ENCODE data around the gene FMN2. TPM values are rescaled to one million over a fixed set of nuclear protein-coding genes. Genes with fewer than 3 reads are reported as not detected.

Gene FMN2
- total RNA-seq, 1 donor from 2014 or later = under 0.01 TPM

DNA sequence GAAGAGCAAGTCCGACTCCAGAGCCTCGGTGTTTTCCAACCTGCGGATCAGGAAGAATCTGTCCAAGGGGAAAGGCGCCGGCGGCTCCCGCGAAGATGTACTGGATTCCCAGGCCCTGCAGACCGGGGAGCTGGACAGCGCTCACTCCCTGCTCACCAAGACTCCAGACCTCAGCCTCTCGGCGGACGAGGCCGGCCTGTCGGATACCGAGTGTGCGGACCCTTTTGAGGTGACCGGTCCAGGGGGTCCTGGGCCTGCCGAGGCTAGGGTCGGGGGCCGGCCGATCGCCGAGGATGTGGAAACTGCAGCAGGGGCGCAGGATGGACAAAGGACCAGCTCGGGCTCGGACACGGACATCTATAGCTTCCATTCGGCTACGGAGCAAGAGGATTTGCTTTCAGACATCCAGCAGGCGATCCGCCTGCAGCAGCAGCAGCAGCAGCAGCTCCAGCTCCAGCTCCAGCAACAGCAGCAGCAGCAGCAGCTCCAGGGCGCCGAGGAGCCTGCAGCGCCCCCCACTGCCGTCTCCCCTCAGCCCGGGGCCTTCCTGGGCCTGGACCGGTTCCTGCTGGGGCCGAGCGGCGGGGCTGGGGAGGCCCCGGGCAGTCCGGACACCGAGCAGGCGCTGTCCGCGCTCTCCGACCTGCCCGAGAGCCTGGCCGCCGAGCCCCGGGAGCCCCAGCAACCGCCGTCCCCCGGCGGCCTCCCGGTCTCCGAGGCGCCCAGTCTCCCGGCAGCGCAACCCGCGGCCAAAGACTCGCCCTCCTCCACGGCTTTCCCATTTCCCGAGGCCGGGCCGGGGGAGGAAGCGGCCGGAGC, 827 bp downstream of the FMN2 start:
- no peaks in the 10 kb centered on the region for H3K36me3 ChIP-seq (ENCODE audit: control insufficient read depth, insufficient read depth, low read length)
- H3K4me3 ChIP-seq (ENCODE audit: low read depth, low read length) = no peak overlapping the region
- TF ChIP-seq, protein P1, sequence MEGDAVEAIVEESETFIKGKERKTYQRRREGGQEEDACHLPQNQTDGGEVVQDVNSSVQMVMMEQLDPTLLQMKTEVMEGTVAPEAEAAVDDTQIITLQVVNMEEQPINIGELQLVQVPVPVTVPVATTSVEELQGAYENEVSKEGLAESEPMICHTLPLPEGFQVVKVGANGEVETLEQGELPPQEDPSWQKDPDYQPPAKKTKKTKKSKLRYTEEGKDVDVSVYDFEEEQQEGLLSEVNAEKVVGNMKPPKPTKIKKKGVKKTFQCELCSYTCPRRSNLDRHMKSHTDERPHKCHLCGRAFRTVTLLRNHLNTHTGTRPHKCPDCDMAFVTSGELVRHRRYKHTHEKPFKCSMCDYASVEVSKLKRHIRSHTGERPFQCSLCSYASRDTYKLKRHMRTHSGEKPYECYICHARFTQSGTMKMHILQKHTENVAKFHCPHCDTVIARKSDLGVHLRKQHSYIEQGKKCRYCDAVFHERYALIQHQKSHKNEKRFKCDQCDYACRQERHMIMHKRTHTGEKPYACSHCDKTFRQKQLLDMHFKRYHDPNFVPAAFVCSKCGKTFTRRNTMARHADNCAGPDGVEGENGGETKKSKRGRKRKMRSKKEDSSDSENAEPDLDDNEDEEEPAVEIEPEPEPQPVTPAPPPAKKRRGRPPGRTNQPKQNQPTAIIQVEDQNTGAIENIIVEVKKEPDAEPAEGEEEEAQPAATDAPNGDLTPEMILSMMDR (IDR thresholded peaks at IDR 0.05; ENCODE audit: insufficient read depth, low read length, severe bottlenecking) = no peak
- peaks cover 6% of the 10 kb centered on the region for H3K27me3 ChIP-seq (ENCODE audit: control insufficient read depth, insufficient read depth, low read length)
- DNase-seq (ENCODE audit: low read depth) (no peak), FAIRE-seq (no peak)

DNA sequence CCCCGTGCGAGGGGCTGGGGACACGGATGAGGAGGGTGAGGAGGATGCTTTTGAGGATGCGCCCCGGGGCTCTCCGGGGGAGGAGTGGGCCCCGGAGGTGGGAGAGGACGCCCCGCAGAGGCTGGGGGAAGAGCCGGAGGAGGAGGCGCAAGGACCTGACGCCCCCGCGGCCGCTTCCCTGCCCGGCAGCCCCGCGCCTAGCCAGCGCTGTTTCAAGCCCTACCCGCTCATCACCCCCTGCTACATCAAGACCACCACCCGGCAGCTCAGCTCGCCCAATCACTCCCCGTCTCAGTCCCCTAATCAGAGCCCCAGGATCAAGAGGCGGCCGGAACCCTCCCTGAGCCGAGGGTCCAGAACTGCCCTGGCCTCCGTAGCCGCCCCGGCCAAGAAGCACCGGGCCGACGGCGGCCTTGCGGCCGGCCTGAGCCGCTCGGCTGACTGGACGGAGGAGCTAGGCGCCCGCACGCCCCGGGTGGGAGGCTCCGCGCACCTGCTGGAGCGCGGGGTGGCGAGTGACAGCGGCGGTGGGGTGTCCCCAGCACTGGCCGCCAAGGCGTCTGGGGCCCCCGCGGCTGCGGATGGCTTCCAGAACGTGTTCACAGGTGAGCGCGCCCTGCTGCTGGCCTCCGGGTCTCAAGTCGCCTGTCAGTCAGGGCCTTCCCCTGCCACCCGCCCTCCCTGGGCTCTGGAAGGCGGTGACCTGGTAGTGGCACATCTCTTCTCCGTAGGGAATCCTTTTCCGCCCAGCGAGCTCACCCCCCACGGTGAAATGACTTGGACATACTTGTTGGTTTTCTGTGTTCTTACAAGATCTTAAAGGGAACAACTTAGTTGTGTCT, 1.7 kb downstream of the FMN2 start:
- FAIRE-seq (no peak), DNase-seq (ENCODE audit: low read depth) (no peak)
- Histone ChIP-seq H3K36me3 (ENCODE audit: control insufficient read depth, insufficient read depth, low read length) (no peaks in the 10 kb centered on the region), H3K27me3 (ENCODE audit: control insufficient read depth, insufficient read depth, low read length) (peaks cover 6% of the 10 kb centered on the region), H3K4me3 (ENCODE audit: low read depth, low read length) (no peak overlapping the region)
- TF ChIP-seq, protein P1 (IDR thresholded peaks at IDR 0.05; ENCODE audit: insufficient read depth, low read length, severe bottlenecking) = no peak

GRCh38 chr1:240094041-240094722, 2.5 kb downstream of the FMN2 start:
- TF ChIP-seq, protein P1 (IDR thresholded peaks at IDR 0.05; ENCODE audit: insufficient read depth, low read length, severe bottlenecking) = no peak
- FAIRE-seq = no peak
- H3K27me3 ChIP-seq (ENCODE audit: control insufficient read depth, insufficient read depth, low read length) = peaks cover 6% of the 10 kb centered on the region
- H3K4me3 ChIP-seq (ENCODE audit: low read depth, low read length) = no peak overlapping the region
- no peaks in the 10 kb centered on the region for H3K36me3 ChIP-seq (ENCODE audit: control insufficient read depth, insufficient read depth, low read length)
- DNase-seq (ENCODE audit: low read depth) = no peak

- H3K4me3 ChIP-seq (ENCODE audit: low read depth, low read length) = no peak overlapping the region
- H3K27me3 ChIP-seq (ENCODE audit: control insufficient read depth, insufficient read depth, low read length) = peaks cover 4% of the 10 kb centered on the region
- FAIRE-seq (no peak), DNase-seq (ENCODE audit: low read depth) (no peak)
- H3K36me3 ChIP-seq (ENCODE audit: control insufficient read depth, insufficient read depth, low read length) = no peaks in the 10 kb centered on the region
- TF ChIP-seq, protein P1 (IDR thresholded peaks at IDR 0.05; ENCODE audit: insufficient read depth, low read length, severe bottlenecking) = no peak
Observed at GRCh38 chr1:240096974-240097373, 5.3 kb downstream of the FMN2 start.

DNA sequence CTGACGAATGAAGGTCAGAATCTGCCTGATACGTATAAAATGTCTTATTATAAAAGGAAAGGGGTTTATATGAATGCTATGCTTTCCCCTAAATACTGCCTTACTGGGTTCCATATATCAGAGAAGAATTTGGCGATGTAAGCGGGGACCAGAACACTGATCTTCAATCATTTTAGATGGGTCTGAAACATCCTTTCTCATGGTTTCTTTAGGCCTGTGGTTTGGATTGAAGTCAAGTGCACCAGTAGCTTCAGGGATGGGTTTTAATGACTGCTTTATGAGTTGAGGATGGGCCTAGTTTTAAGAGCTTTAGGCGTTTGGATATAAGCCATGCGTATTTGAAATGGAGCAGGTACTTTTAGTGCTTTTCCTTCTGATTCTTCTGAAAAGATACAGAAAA, 6.9 kb downstream of the FMN2 start:
- DNase-seq (ENCODE audit: low read depth) = no peak
- TF ChIP-seq, protein P1 (IDR thresholded peaks at IDR 0.05; ENCODE audit: insufficient read depth, low read length, severe bottlenecking) = no peak
- FAIRE-seq = no peak
- no peaks in the 10 kb centered on the region for H3K27me3 ChIP-seq (ENCODE audit: control insufficient read depth, insufficient read depth, low read length)
- H3K4me3 ChIP-seq (ENCODE audit: low read depth, low read length) = no peak overlapping the region
- no peaks in the 10 kb centered on the region for H3K36me3 ChIP-seq (ENCODE audit: control insufficient read depth, insufficient read depth, low read length)

Data from bronchial epithelial cell (primary cell).